ENCODE data around the gene AHCTF1. TPM values are rescaled to one million over a fixed set of nuclear protein-coding genes. Genes with fewer than 3 reads are reported as not detected.

Gene AHCTF1
- total RNA-seq, 2 donors from 2014 or later = 36.9 to 41.9 TPM

DNA sequence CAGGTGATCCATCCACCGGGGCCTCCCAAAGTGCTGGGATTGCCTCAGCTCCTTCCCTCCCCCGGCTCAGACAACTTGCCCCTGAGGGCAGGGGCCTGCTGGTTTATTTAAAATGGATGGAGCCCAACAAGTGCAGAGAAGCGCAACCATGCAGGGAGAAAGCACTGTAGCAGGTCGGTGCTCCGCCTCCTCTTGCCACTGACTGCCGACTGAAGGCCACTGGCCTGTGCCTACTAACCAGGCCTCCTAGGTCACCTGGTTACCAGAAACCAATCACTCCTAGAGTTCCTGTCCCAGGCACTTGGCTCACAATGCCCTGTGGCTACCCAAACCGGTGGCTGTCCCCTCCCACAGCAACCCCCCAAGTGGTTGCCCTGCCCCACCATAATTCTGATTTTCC is 40.2 kb upstream of the AHCTF1 start:
- TF ChIP-seq, protein P1, sequence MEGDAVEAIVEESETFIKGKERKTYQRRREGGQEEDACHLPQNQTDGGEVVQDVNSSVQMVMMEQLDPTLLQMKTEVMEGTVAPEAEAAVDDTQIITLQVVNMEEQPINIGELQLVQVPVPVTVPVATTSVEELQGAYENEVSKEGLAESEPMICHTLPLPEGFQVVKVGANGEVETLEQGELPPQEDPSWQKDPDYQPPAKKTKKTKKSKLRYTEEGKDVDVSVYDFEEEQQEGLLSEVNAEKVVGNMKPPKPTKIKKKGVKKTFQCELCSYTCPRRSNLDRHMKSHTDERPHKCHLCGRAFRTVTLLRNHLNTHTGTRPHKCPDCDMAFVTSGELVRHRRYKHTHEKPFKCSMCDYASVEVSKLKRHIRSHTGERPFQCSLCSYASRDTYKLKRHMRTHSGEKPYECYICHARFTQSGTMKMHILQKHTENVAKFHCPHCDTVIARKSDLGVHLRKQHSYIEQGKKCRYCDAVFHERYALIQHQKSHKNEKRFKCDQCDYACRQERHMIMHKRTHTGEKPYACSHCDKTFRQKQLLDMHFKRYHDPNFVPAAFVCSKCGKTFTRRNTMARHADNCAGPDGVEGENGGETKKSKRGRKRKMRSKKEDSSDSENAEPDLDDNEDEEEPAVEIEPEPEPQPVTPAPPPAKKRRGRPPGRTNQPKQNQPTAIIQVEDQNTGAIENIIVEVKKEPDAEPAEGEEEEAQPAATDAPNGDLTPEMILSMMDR (conservative IDR thresholded peaks at IDR 0.05) = no peak
- Mint-ChIP-seq H3K27ac (no peak overlapping the region), H3K9me3 (peaks cover 61% of the 10 kb centered on the region), H3K4me1 (no peaks in the 10 kb centered on the region), H3K4me3 (no peak overlapping the region), H3K36me3 (ENCODE audit: low read depth) (peaks cover 64% of the 10 kb centered on the region), H3K27me3 (ENCODE audit: insufficient read depth) (no peaks in the 10 kb centered on the region)
- no peak overlapping the region for H3K9ac ChIP-seq (ENCODE audit: extremely low read depth, low read length, poor library complexity, severe bottlenecking)
- H3K27me3 ChIP-seq (ENCODE audit: control insufficient read depth, insufficient read depth, low read length, poor library complexity, severe bottlenecking) = no peaks in the 10 kb centered on the region
- H3K4me1 ChIP-seq (ENCODE audit: control insufficient read depth, insufficient read depth, low read length) = no peaks in the 10 kb centered on the region
- H3K36me3 ChIP-seq (ENCODE audit: control insufficient read depth, insufficient read depth, low read length) = peaks cover 19% of the 10 kb centered on the region
- no peak overlapping the region for H3K4me3 ChIP-seq (ENCODE audit: low read length)
- no peak overlapping the region for H3K27ac ChIP-seq (ENCODE audit: low read depth, low read length)
- DNase-seq = peak; percentile 53
- peaks cover 85% of the 10 kb centered on the region for H3K9me3 ChIP-seq (ENCODE audit: control insufficient read depth, low read length)
- WGBS, 2 experiments (ENCODE audit: insufficient coverage in 1 of 2, insufficient read length in 1 of 2) = 93 to 96% methylated on average over 4 to 7 of the region's 7 CpGs

DNA sequence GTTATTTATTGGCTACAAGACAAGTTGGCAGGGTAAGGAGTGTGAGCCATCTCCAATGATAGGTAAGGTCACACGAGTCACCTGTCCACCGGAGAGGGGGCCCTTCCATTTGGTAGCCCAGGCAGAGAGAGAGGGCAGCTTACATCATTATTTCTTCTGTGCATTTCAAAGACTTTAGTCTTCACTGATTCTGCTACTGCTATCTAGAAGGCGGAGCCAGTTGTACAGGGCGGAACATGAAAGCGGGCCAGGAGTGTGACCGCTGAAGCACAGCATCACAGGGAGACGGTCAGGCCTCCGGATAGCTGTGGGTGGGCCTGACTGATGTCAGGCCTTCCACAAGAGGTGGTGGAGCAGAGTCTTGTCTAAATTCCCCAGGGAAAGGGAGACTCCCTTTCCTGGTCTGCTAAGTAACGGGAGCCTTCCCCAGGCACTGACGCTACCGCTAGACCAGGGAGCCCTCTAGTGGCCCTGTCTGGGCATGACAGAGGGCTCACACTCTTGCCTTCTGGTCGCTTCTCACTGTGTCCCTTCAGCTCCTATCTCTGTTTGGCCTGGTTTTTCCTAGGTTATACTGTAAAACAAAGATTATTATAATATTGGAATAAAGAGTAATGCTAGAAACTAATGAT is 39.5 kb upstream of the AHCTF1 start:
- H3K4me1 Mint-ChIP-seq = no peaks in the 10 kb centered on the region
- no peak overlapping the region for H3K27ac ChIP-seq (ENCODE audit: low read depth, low read length)
- no peaks in the 10 kb centered on the region for H3K27me3 ChIP-seq (ENCODE audit: control insufficient read depth, insufficient read depth, low read length, poor library complexity, severe bottlenecking)
- no peak overlapping the region for H3K27ac Mint-ChIP-seq
- 84 to 85% methylated on average over 11 to 12 of the region's 12 CpGs for WGBS, 2 experiments (ENCODE audit: insufficient coverage in 1 of 2, insufficient read length in 1 of 2)
- H3K27me3 Mint-ChIP-seq (ENCODE audit: insufficient read depth) = no peaks in the 10 kb centered on the region
- TF ChIP-seq, protein P1 (conservative IDR thresholded peaks at IDR 0.05) = peak; percentile 81
- peaks cover 17% of the 10 kb centered on the region for H3K36me3 ChIP-seq (ENCODE audit: control insufficient read depth, insufficient read depth, low read length)
- H3K4me3 ChIP-seq (ENCODE audit: low read length) = no peak overlapping the region
- peaks cover 65% of the 10 kb centered on the region for H3K36me3 Mint-ChIP-seq (ENCODE audit: low read depth)
- H3K4me3 Mint-ChIP-seq = no peak overlapping the region
- peaks cover 59% of the 10 kb centered on the region for H3K9me3 Mint-ChIP-seq
- H3K9ac ChIP-seq (ENCODE audit: extremely low read depth, low read length, poor library complexity, severe bottlenecking) = no peak overlapping the region
- peaks cover 82% of the 10 kb centered on the region for H3K9me3 ChIP-seq (ENCODE audit: control insufficient read depth, low read length)
- peak; percentile 88 for DNase-seq
- no peaks in the 10 kb centered on the region for H3K4me1 ChIP-seq (ENCODE audit: control insufficient read depth, insufficient read depth, low read length)

DNA sequence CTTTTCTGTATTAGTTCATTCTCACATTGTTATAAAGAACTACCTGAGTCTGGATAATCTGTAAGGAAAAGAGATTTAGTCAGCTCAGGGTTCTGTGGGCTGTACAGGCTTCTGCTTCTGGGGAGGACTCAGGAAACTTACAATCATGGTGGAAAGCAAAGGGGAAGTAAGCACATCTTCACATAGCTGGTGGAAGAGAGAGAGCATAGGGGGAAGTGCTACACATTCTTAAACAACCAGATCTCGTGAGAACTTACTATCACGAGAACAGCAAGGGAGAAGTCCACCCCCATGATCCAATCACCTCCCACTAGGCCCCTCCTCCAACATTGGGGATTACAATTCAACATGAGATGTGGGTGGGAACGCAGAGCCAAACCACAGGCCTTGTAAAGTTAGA is 37.9 kb upstream of the AHCTF1 start:
- peaks cover 57% of the 10 kb centered on the region for H3K9me3 Mint-ChIP-seq
- no peak for DNase-seq
- peaks cover 68% of the 10 kb centered on the region for H3K9me3 ChIP-seq (ENCODE audit: control insufficient read depth, low read length)
- no peak overlapping the region for H3K4me3 ChIP-seq (ENCODE audit: low read length)
- no peaks in the 10 kb centered on the region for H3K27me3 ChIP-seq (ENCODE audit: control insufficient read depth, insufficient read depth, low read length, poor library complexity, severe bottlenecking)
- H3K36me3 Mint-ChIP-seq (ENCODE audit: low read depth) = peaks cover 67% of the 10 kb centered on the region
- WGBS, 2 experiments (ENCODE audit: insufficient coverage in 1 of 2, insufficient read length in 1 of 2) = 81% methylated on average over 3 of the region's 3 CpGs; no CpG with 5 or more reads in 1 of the 2 experiments
- no peak overlapping the region for H3K27ac ChIP-seq (ENCODE audit: low read depth, low read length)
- no peak overlapping the region for H3K27ac Mint-ChIP-seq
- H3K4me1 Mint-ChIP-seq = no peaks in the 10 kb centered on the region
- no peak overlapping the region for H3K4me3 Mint-ChIP-seq
- no peaks in the 10 kb centered on the region for H3K27me3 Mint-ChIP-seq (ENCODE audit: insufficient read depth)
- TF ChIP-seq, protein P1 (conservative IDR thresholded peaks at IDR 0.05) = no peak
- H3K4me1 ChIP-seq (ENCODE audit: control insufficient read depth, insufficient read depth, low read length) = no peaks in the 10 kb centered on the region
- no peak overlapping the region for H3K9ac ChIP-seq (ENCODE audit: extremely low read depth, low read length, poor library complexity, severe bottlenecking)
- peaks cover 10% of the 10 kb centered on the region for H3K36me3 ChIP-seq (ENCODE audit: control insufficient read depth, insufficient read depth, low read length)

Data from endodermal cell (in vitro differentiated cells).